ENCODE measurements around the gene UPF2. TPM values are rescaled to one million over a fixed set of nuclear protein-coding genes. Genes with fewer than 3 reads are reported as not detected.

Gene UPF2
- total RNA-seq, 1 experiment from 2014 or later = 23.4 TPM

- Histone ChIP-seq H2AFZ (ENCODE audit: low read length) (no peak overlapping the region), H3K4me1 (ENCODE audit: low read length) (no peaks in the 10 kb centered on the region), H3K9ac (ENCODE audit: low read length) (no peak overlapping the region), H3K36me3 (ENCODE audit: insufficient read depth, low read length) (peaks cover 54% of the 10 kb centered on the region), H3K27me3 (ENCODE audit: low read length) (no peaks in the 10 kb centered on the region), H3K4me3 (ENCODE audit: low read length) (no peak overlapping the region), H3K27ac (ENCODE audit: low read length) (no peak overlapping the region), H3K9me2 (replicated peaks; ENCODE audit: insufficient read depth, low read length) (no peaks in the 10 kb centered on the region), H3K9me3 (ENCODE audit: low read length) (no peaks in the 10 kb centered on the region), H3K79me2 (ENCODE audit: low read length) (peaks cover 86% of the 10 kb centered on the region), H3K4me2 (ENCODE audit: low read depth, low read length, poor library complexity, severe bottlenecking) (no peak overlapping the region), H4K20me1 (ENCODE audit: insufficient read depth, low read depth, low read length) (0 out of 2 replicates have a peak, but pooled peaks cover 10% of the 10 kb centered on the region)
- no peak for DNase-seq
Measured at GRCh38 chr10:12031404-12031803, 11.2 kb downstream of the UPF2 start.

- DNase-seq = no peak
- Histone ChIP-seq H4K20me1 (ENCODE audit: insufficient read depth, low read depth, low read length) (0 out of 2 replicates have a peak, but pooled peaks cover 5% of the 10 kb centered on the region), H3K9me2 (replicated peaks; ENCODE audit: insufficient read depth, low read length) (no peaks in the 10 kb centered on the region), H2AFZ (ENCODE audit: low read length) (no peak overlapping the region), H3K36me3 (ENCODE audit: insufficient read depth, low read length) (peaks cover 31% of the 10 kb centered on the region), H3K27me3 (ENCODE audit: low read length) (no peaks in the 10 kb centered on the region), H3K9me3 (ENCODE audit: low read length) (no peaks in the 10 kb centered on the region), H3K4me3 (ENCODE audit: low read length) (no peak overlapping the region), H3K4me2 (ENCODE audit: low read depth, low read length, poor library complexity, severe bottlenecking) (no peak overlapping the region), H3K9ac (ENCODE audit: low read length) (no peak overlapping the region), H3K4me1 (ENCODE audit: low read length) (0 out of 2 replicates have a peak, but pooled peaks cover 2% of the 10 kb centered on the region), H3K79me2 (ENCODE audit: low read length) (peaks cover 88% of the 10 kb centered on the region), H3K27ac (ENCODE audit: low read length) (no peak overlapping the region)
Measured at GRCh38 chr10:12027539-12027938, 15.1 kb downstream of the UPF2 start.

- Histone ChIP-seq H3K9me2 (replicated peaks; ENCODE audit: insufficient read depth, low read length) (no peaks in the 10 kb centered on the region), H3K9me3 (ENCODE audit: low read length) (no peaks in the 10 kb centered on the region), H3K36me3 (ENCODE audit: insufficient read depth, low read length) (peaks cover 26% of the 10 kb centered on the region), H3K79me2 (ENCODE audit: low read length) (peaks cover 94% of the 10 kb centered on the region), H4K20me1 (ENCODE audit: insufficient read depth, low read depth, low read length) (peaks cover 9% of the 10 kb centered on the region; the same call in 1 of the 2 replicates), H3K4me3 (ENCODE audit: low read length) (no peak overlapping the region), H3K27ac (ENCODE audit: low read length) (no peak overlapping the region), H3K4me1 (ENCODE audit: low read length) (0 out of 2 replicates have a peak, but pooled peaks cover 2% of the 10 kb centered on the region), H3K9ac (ENCODE audit: low read length) (no peak overlapping the region), H3K4me2 (ENCODE audit: low read depth, low read length, poor library complexity, severe bottlenecking) (no peak overlapping the region), H2AFZ (ENCODE audit: low read length) (no peak overlapping the region), H3K27me3 (ENCODE audit: low read length) (no peaks in the 10 kb centered on the region)
- DNase-seq = no peak
Measured at GRCh38 chr10:12025591-12025990, 17.0 kb downstream of the UPF2 start.

DNA sequence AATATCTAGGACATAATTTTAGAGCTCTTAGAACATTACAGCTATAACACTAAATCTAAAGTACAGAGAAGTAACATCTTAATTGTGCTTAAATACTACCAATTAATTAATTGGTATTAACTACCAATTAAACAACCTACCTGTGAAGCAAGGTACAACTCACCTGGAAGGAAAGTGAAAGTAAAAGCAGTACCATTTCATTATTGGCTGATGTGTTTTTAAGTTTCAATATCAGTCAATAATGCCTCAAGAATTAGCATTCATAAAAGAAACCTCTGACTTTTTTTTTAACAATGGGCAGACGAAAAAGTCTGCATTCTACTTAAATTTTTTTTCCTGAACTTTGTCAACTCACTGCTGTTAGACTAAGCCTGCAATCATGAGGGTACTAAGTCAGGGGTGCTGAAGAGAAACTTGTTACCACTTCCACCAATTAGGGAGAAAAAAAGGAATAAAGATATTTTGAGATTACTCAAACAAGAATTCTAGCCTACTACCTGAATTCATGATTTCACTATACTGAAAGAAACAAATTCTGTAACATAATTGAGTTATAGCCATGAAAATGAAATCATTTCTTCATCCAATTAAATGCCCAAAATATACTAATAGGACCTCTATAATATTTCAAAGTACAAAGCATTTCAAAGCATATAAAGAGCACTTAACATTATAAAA, 19.9 kb downstream of the UPF2 start:
- Histone ChIP-seq H3K4me3 (ENCODE audit: low read length) (no peak overlapping the region), H3K79me2 (ENCODE audit: low read length) (peaks cover 95% of the 10 kb centered on the region), H3K9me2 (replicated peaks; ENCODE audit: insufficient read depth, low read length) (no peaks in the 10 kb centered on the region), H2AFZ (ENCODE audit: low read length) (no peak overlapping the region), H4K20me1 (ENCODE audit: insufficient read depth, low read depth, low read length) (peaks cover 6% of the 10 kb centered on the region; the same call in 1 of the 2 replicates), H3K9me3 (ENCODE audit: low read length) (no peaks in the 10 kb centered on the region), H3K9ac (ENCODE audit: low read length) (no peak overlapping the region), H3K4me1 (ENCODE audit: low read length) (0 out of 2 replicates have a peak, but pooled peaks cover 2% of the 10 kb centered on the region), H3K36me3 (ENCODE audit: insufficient read depth, low read length) (peaks cover 15% of the 10 kb centered on the region; the same call in 1 of the 2 replicates), H3K4me2 (ENCODE audit: low read depth, low read length, poor library complexity, severe bottlenecking) (no peak overlapping the region), H3K27ac (ENCODE audit: low read length) (no peak overlapping the region), H3K27me3 (ENCODE audit: low read length) (no peaks in the 10 kb centered on the region)
- no peak for DNase-seq

DNA sequence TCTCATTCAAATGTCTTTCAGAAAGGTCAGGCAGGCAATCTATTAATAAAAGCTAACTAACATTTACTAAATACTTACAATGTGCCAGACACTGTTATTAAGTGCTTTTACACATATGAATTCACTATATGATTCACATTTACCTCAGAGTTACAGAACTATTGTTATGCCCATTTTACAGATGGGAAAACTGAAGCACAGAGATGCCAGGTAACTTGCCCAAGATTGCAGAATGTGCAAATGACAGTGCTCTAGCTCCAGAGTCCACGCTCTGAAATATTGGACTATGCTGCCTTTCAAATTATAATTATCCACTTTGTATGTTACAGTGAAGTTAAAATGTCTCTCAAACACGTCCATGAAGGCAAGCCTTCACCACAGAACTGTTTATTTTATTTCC, 22.0 kb downstream of the UPF2 start:
- Histone ChIP-seq H3K9me2 (replicated peaks; ENCODE audit: insufficient read depth, low read length) (no peaks in the 10 kb centered on the region), H3K27ac (ENCODE audit: low read length) (no peak overlapping the region), H3K4me1 (ENCODE audit: low read length) (peaks cover 7% of the 10 kb centered on the region), H3K36me3 (ENCODE audit: insufficient read depth, low read length) (peaks cover 7% of the 10 kb centered on the region; the same call in 1 of the 2 replicates), H3K9ac (ENCODE audit: low read length) (no peak overlapping the region), H4K20me1 (ENCODE audit: insufficient read depth, low read depth, low read length) (peaks cover 3% of the 10 kb centered on the region; the same call in 1 of the 2 replicates), H3K27me3 (ENCODE audit: low read length) (no peaks in the 10 kb centered on the region), H3K4me2 (ENCODE audit: low read depth, low read length, poor library complexity, severe bottlenecking) (no peak overlapping the region), H3K9me3 (ENCODE audit: low read length) (no peaks in the 10 kb centered on the region), H3K79me2 (ENCODE audit: low read length) (peaks cover 91% of the 10 kb centered on the region), H2AFZ (ENCODE audit: low read length) (no peak overlapping the region), H3K4me3 (ENCODE audit: low read length) (no peak overlapping the region)
- DNase-seq = no peak

DNA sequence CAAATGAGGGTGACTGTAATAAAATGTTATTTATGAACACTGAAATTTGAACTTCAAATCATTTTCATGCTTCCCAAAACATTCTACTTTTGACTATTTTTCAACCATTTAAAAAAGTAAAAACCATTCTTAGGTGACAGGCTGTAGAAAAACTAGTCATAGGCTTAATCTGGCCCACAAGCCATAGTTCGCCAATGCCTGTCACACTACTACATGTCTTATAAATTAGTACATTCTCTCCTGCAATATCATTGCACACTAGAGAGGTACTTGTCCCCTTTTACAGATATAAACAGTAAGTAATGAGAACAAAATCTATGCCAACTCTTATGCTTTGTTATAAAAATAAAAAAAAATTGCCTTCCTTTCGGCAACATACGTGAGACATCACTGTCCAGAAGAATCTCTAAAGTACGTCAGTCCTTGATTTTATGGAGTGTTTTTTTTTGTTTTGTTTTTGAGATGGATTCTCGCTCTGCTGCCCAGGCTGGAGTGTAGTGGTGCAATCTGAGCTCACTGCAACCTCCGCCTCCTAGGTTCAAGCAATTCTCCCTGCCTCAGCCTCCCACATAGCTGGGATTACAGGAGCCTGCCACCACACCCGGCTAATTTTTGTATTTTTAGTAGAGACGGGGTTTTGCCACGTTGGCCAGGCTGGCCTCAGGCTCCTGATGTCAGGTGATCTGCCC, 23.2 kb downstream of the UPF2 start:
- peaks cover 3% of the 10 kb centered on the region; the same call in 1 of the 2 replicates for H4K20me1 ChIP-seq (ENCODE audit: insufficient read depth, low read depth, low read length)
- H3K36me3 ChIP-seq (ENCODE audit: insufficient read depth, low read length) = peaks cover 12% of the 10 kb centered on the region
- no peak overlapping the region for H3K27ac ChIP-seq (ENCODE audit: low read length)
- H3K9me2 ChIP-seq (replicated peaks; ENCODE audit: insufficient read depth, low read length) = no peaks in the 10 kb centered on the region
- H3K9ac ChIP-seq (ENCODE audit: low read length) = no peak overlapping the region
- peaks cover 7% of the 10 kb centered on the region for H3K4me1 ChIP-seq (ENCODE audit: low read length)
- H3K79me2 ChIP-seq (ENCODE audit: low read length) = peaks cover 90% of the 10 kb centered on the region
- no peaks in the 10 kb centered on the region for H3K9me3 ChIP-seq (ENCODE audit: low read length)
- no peak overlapping the region for H3K4me3 ChIP-seq (ENCODE audit: low read length)
- no peak overlapping the region for H2AFZ ChIP-seq (ENCODE audit: low read length)
- no peak for DNase-seq
- H3K27me3 ChIP-seq (ENCODE audit: low read length) = no peaks in the 10 kb centered on the region
- no peak overlapping the region for H3K4me2 ChIP-seq (ENCODE audit: low read depth, low read length, poor library complexity, severe bottlenecking)

GRCh38 chr10:12018438-12019282, 23.9 kb downstream of the UPF2 start:
- no peak overlapping the region for H3K9ac ChIP-seq (ENCODE audit: low read length)
- peaks cover 3% of the 10 kb centered on the region; the same call in 1 of the 2 replicates for H4K20me1 ChIP-seq (ENCODE audit: insufficient read depth, low read depth, low read length)
- no peak overlapping the region for H3K4me3 ChIP-seq (ENCODE audit: low read length)
- H3K27ac ChIP-seq (ENCODE audit: low read length) = no peak overlapping the region
- H3K79me2 ChIP-seq (ENCODE audit: low read length) = peaks cover 87% of the 10 kb centered on the region
- no peak overlapping the region for H2AFZ ChIP-seq (ENCODE audit: low read length)
- no peak for DNase-seq
- H3K4me2 ChIP-seq (ENCODE audit: low read depth, low read length, poor library complexity, severe bottlenecking) = no peak overlapping the region
- no peaks in the 10 kb centered on the region for H3K27me3 ChIP-seq (ENCODE audit: low read length)
- H3K4me1 ChIP-seq (ENCODE audit: low read length) = peaks cover 7% of the 10 kb centered on the region
- peaks cover 17% of the 10 kb centered on the region for H3K36me3 ChIP-seq (ENCODE audit: insufficient read depth, low read length)
- H3K9me2 ChIP-seq (replicated peaks; ENCODE audit: insufficient read depth, low read length) = no peaks in the 10 kb centered on the region
- H3K9me3 ChIP-seq (ENCODE audit: low read length) = no peaks in the 10 kb centered on the region

Measured in Karpas-422 (cell line).